ENCODE results near the gene TNS3.

DNA sequence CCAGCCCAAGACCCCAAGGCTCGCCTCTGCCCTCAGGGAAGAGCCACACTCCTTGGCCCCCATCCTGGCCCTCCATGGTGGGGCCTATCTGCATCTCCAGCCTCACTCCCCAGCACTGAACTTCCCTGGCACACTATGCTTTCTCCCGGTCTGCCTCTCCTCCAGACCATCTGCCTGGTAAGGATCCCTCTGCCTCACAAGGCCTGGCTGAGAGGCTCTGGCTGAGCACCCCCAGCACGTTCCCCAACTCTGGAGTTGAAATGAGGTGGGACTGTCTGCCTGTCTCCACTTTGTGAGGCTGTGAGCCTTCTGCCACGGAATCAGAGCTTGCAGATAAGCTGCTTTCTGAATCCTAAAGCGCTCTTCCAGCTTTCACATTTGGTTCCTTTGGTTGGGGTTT lies 220.7 kb downstream of the TNS3 start:
- TF ChIP-seq, protein P1, sequence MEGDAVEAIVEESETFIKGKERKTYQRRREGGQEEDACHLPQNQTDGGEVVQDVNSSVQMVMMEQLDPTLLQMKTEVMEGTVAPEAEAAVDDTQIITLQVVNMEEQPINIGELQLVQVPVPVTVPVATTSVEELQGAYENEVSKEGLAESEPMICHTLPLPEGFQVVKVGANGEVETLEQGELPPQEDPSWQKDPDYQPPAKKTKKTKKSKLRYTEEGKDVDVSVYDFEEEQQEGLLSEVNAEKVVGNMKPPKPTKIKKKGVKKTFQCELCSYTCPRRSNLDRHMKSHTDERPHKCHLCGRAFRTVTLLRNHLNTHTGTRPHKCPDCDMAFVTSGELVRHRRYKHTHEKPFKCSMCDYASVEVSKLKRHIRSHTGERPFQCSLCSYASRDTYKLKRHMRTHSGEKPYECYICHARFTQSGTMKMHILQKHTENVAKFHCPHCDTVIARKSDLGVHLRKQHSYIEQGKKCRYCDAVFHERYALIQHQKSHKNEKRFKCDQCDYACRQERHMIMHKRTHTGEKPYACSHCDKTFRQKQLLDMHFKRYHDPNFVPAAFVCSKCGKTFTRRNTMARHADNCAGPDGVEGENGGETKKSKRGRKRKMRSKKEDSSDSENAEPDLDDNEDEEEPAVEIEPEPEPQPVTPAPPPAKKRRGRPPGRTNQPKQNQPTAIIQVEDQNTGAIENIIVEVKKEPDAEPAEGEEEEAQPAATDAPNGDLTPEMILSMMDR (IDR thresholded peaks at IDR 0.05; ENCODE audit: insufficient read depth, low read length) = no peak
- TF ChIP-seq POLR2AphosphoS5 (IDR thresholded peaks at IDR 0.05; ENCODE audit: low read depth) (no peak), SPI1 (IDR thresholded peaks at IDR 0.05; ENCODE audit: borderline replicate concordance, low read depth) (no peak), GABPA (IDR thresholded peaks at IDR 0.05; ENCODE audit: low read depth) (no peak)

All from HL-60 (cell line).